Esophagus muscularis mucosa (tissue), 4 donors: Measurements from ENCODE around the gene DMAC2. TPM values are rescaled to one million over a fixed set of nuclear protein-coding genes. Genes with fewer than 3 reads are reported as not detected.

ENCODE experiments used
- DNase-seq: peaks from one replicate; pipeline ENCODE4 v3.0.0-alpha.2; 2017; ENCODE audit errors: extremely low spot score
- H3K27ac ChIP-seq, 4 donors: fragments of 200-600 bp; sonication (generic); replicated peaks in 1 of 4; 1 replicate in 3 of 4; 2 replicates in 1 of 4; pipeline ENCODE4 v1.5.1; 2016 to 2019; ENCODE audit warnings: mild to moderate bottlenecking in 1 of 4
- H3K27me3 ChIP-seq, 4 donors: fragments of 200-600 bp; sonication (generic); one replicate each; pipeline versions ENCODE4 v1.5.1 to v1.6.0; 2016 to 2019
- H3K36me3 ChIP-seq, 4 donors: fragments of 200-600 bp; sonication (generic); one replicate each; pipeline ENCODE4 v1.5.1; 2016 to 2019
- H3K4me1 ChIP-seq, 4 donors: fragments of 200-600 bp; sonication (generic); one replicate each; pipeline ENCODE4 v1.5.1; 2016 to 2019
- H3K4me3 ChIP-seq, 4 donors: fragments of 200-600 bp; sonication (generic); 1 replicate in 2 of 4; 2 replicates in 2 of 4; pipeline ENCODE4 v1.5.1; 2016 to 2019; ENCODE audit warnings: mild to moderate bottlenecking in 4 of 4, moderate library complexity in 1 of 4
- H3K9me3 ChIP-seq, 4 donors: fragments of 200-600 bp; sonication (generic); 1 replicate in 3 of 4; 2 replicates in 1 of 4; pipeline ENCODE4 v1.5.1; 2016 to 2019
- EP300 ChIP-seq: sonication (generic); formaldehyde crosslinking; IDR thresholded peaks from one replicate; pipeline ENCODE4 v1.6.1; 2017; ENCODE audit warnings: antibody characterized with exemption
- POLR2A ChIP-seq: fragments of 450-650 bp; IDR thresholded peaks from one replicate; pipeline ENCODE4 v1.6.1; 2017; ENCODE audit warnings: antibody characterized with exemption, moderate library complexity, mild to moderate bottlenecking, low read depth
- POLR2AphosphoS5 ChIP-seq, 2 donors: sonication (generic); formaldehyde crosslinking; IDR thresholded peaks; one replicate each; pipeline ENCODE4 v1.6.1; 2017; ENCODE audit warnings: antibody characterized with exemption in 2 of 2
- WGBS: methylation state at CpG from one replicate; pipeline ENCODE4 v1.1.5; 2018; 5-methylcytosine and 5-hydroxymethylcytosine counted together
- intact Hi-C: fragments of 100-400 bp; cut with DNase I; formaldehyde crosslinking; loops from one replicate; pipeline ENCODE4 v1.15.1; 2023
- total RNA-seq, 4 donors: library from RNA; depleted of rRNA; stranded (reverse); fragments of >200 nt; gene quantifications; one replicate each; pipeline versions ENCODE4 v1.1.0 to v1.2.1, GENCODE V29; 2016
- TF ChIP-seq, protein P1 (sequence below), 3 experiments: fragments of 200-600 bp in 2 of 3; fragments of 450-650 bp in 1 of 3; sonication (generic) in 2 of 3; IDR thresholded peaks; one replicate each; pipeline ENCODE4 v1.5.1; 2017 to 2019; ENCODE audit warnings: antibody characterized with exemption in 3 of 3, mild to moderate bottlenecking in 2 of 3, moderate library complexity in 1 of 3

DMAC2 gene
- total RNA-seq, 4 donors from 2014 or later = 41.9 to 70.6 (median 61.2) TPM

DNA sequence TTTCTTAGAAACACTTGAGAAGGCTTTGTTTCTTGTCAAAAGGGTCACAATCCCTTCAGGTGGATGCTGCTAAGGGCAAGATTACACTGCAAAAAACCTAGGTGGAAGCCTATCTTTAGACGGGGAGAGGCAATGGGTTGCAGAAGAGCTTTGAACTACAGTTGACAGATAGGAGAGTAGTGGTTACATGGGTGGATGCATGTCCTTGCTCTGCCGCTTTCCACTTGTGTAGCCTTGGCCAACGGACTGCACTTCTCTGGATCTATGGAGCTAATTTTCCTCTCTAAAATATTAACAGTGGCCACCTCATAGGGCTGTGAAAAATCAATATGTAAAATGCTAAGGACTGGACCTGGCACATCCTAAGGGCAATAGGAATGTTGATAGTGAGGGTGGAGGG, 41.1 kb downstream of the DMAC2 start:
- DNase-seq = no peak
- Histone ChIP-seq H3K4me3 (peak overlapping the region; percentile 78 to 94 (median 87)), H3K27ac (peak overlapping the region in 1 of 4 donors; percentile 94), H3K4me1 (peaks cover 35 to 57% (median 51%) of the 10 kb centered on the region in 4 donors), H3K36me3 (peaks cover 0 to 25% (median 2%) of the 10 kb centered on the region in 4 donors), H3K9me3 (no peaks in the 10 kb centered on the region), H3K27me3 (no peaks in the 10 kb centered on the region)
- intact Hi-C loops = loop anchor here (5.0 kb wide), 1 partner anchor 39 kb away; the partner anchor contains the start of gene DMAC2
- TF ChIP-seq POLR2AphosphoS5 (IDR thresholded peaks at IDR 0.05) (no peak), EP300 (no peak), POLR2A (no peak)
- TF ChIP-seq, protein P1, sequence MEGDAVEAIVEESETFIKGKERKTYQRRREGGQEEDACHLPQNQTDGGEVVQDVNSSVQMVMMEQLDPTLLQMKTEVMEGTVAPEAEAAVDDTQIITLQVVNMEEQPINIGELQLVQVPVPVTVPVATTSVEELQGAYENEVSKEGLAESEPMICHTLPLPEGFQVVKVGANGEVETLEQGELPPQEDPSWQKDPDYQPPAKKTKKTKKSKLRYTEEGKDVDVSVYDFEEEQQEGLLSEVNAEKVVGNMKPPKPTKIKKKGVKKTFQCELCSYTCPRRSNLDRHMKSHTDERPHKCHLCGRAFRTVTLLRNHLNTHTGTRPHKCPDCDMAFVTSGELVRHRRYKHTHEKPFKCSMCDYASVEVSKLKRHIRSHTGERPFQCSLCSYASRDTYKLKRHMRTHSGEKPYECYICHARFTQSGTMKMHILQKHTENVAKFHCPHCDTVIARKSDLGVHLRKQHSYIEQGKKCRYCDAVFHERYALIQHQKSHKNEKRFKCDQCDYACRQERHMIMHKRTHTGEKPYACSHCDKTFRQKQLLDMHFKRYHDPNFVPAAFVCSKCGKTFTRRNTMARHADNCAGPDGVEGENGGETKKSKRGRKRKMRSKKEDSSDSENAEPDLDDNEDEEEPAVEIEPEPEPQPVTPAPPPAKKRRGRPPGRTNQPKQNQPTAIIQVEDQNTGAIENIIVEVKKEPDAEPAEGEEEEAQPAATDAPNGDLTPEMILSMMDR (IDR thresholded peaks at IDR 0.05) = no peak
- 60% methylated on average over 3 of the region's 3 CpGs for WGBS

DNA sequence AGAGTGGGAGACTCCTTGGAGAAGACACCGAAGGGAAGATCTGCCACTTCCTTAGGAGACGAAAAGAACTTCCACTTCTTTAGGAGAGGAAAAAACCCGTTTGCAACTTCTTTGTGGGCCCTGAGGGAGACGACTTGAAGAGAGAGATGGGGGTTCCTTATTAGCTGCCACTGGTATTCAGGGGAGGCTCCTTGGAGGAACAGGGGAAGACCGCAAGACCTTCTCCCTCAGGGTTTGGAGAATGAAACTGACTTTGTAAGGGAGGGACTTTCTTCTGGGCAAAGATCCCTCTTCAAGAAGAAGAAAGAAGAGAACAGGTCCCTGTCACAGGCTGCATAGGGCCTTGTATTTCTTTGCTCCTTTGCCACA, 41.7 kb downstream of the DMAC2 start:
- DNase-seq = no peak
- intact Hi-C loops = loop anchor here (5.0 kb wide), 1 partner anchor 39 kb away; the partner anchor contains the start of gene DMAC2
- peak overlapping the region; percentile 78 to 94 (median 87) for H3K4me3 ChIP-seq
- 0% methylated on average over 5 of the region's 5 CpGs for WGBS
- H3K36me3 ChIP-seq = peaks cover 0 to 24% (median under 1%) of the 10 kb centered on the region in 4 donors
- H3K27me3 ChIP-seq = no peaks in the 10 kb centered on the region
- TF ChIP-seq EP300 (no peak), POLR2A (no peak), POLR2AphosphoS5 (IDR thresholded peaks at IDR 0.05) (no peak)
- TF ChIP-seq, protein P1 (IDR thresholded peaks at IDR 0.05) = no peak
- H3K4me1 ChIP-seq = peaks cover 30 to 53% (median 45%) of the 10 kb centered on the region in 4 donors
- no peaks in the 10 kb centered on the region for H3K9me3 ChIP-seq
- peak overlapping the region; percentile 86 to 94 (median 88) for H3K27ac ChIP-seq

DNA sequence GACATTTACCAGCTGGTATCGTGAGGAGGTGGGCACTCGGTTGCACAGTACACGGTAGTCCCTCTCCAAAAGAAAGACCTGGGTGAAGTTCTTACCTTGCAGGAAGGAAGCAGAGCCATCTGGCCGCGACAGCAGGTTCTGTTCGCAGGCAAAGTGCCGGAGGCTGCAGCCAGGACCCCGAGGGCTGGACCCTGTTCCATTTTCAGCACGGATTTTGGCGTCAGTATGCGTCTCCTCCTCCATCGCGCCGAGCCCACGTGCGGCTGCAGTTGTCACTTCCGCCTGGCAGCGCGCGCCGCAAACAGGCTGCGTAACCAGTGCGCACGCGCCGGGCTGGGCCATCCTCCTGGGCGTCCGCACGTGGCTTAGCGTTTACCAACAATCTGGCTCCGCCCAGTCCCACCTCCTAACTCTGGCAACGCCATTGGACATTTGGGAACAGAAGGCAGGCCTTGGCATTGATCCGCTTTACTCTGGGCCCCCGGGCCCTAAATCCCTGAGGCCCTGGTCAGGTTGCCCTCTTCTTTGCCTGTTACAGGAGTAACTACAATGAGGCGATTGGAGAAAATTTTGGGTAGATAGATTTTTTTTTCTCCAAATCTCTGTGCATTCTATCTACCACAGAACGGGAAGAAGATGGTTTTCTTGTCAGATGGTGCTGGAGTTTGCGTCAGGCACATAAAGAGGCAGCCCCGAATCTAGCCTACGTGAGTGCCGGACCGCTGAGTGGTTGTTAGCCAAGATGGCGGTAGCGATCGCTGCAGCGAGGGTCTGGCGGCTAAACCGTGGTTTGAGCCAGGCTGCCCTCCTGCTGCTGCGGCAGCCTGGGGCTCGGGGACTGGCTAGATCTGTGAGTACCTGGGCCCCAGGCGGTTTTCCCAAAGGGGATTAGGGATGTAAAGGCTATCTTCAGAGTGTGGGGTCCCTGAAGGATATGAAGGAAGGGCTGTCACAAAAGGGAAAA, 42.3 kb downstream of the DMAC2 start, which contains the start of the genes BCKDHA and EXOSC5:
BCKDHA (plus strand) TSS at position 733 of the 964 bp plus-strand sequence; CDS start at position 743, 10 bp downstream.
EXOSC5 (minus strand) TSS at position 274 of the 964 bp plus-strand sequence; CDS start at position 243, 31 bp downstream.
- TF ChIP-seq EP300 (no peak), POLR2AphosphoS5 (IDR thresholded peaks at IDR 0.05) (peak; percentile 79 to 96), POLR2A (peak; percentile 33)
- TF ChIP-seq, protein P1 (IDR thresholded peaks at IDR 0.05) = peak in 2 of 3 experiments; percentile 12 to 23

DNA sequence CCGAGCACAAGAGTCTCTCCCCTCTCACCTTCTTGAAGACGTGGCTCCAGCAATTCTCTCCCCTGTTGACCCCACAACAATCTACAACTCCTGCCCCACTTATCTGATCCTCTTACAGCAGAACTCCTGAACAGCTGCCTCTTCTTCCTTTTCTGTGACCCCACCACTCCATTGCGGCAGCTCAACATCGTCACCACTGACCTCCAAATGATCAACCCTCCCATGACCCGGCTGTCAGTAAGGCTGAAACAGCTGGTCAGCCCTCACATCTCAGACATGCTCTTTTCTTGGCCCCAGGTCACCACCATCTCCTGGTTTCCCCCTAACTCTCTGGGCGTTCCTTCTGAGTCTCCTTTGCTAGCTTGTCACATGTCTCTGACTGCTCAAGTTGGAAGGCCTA, 44.4 kb downstream of the DMAC2 start:
- H3K36me3 ChIP-seq = peaks cover 7 to 26% (median 18%) of the 10 kb centered on the region in 4 donors
- WGBS = 66% methylated on average over 6 of the region's 6 CpGs
- intact Hi-C loops = loop anchor here (5.0 kb wide), 1 partner anchor 42 kb away; the partner anchor contains the start of gene DMAC2
- H3K4me3 ChIP-seq = no peak overlapping the region
- DNase-seq = no peak
- no peak overlapping the region for H3K27ac ChIP-seq
- no peaks in the 10 kb centered on the region for H3K27me3 ChIP-seq
- TF ChIP-seq, protein P1 (IDR thresholded peaks at IDR 0.05) = no peak
- TF ChIP-seq POLR2AphosphoS5 (IDR thresholded peaks at IDR 0.05) (no peak), POLR2A (no peak), EP300 (no peak)
- peaks cover 18 to 43% (median 38%) of the 10 kb centered on the region in 4 donors for H3K4me1 ChIP-seq
- H3K9me3 ChIP-seq = no peaks in the 10 kb centered on the region

More for the DNA sequence above, 42.3 kb downstream of the DMAC2 start, which contains the start of the genes BCKDHA and EXOSC5:
- WGBS = under 1% methylated on average over 37 of the region's 50 CpGs
- H3K27ac ChIP-seq = peak within 1 kb of the TSS; percentile 86 to 94 (median 88)
- H3K27me3 ChIP-seq = no peaks in the 10 kb centered on the region
- H3K36me3 ChIP-seq = peaks cover 0 to 23% (median 0%) of the 10 kb centered on the region in 4 donors
- peak within 1 kb of the TSS; percentile 78 to 94 (median 87) for H3K4me3 ChIP-seq
- peak; percentile 99 for DNase-seq
- intact Hi-C loops = loop anchor here (5.0 kb wide), 1 partner anchor 40 kb away; the partner anchor contains the start of gene DMAC2
- no peaks in the 10 kb centered on the region for H3K9me3 ChIP-seq
- peaks cover 28 to 53% (median 43%) of the 10 kb centered on the region in 4 donors for H3K4me1 ChIP-seq
